ENCODE measurements around the gene SRGAP1.

GRCh38 chr12:63822352-63822751 is 22.1 kb upstream of the SRGAP1 start:
- TF ChIP-seq REST (IDR thresholded peaks at IDR 0.05; ENCODE audit: insufficient read depth in 1 of 2, low read depth in 2 of 2, low read length in 1 of 2) (no peak), CTCF (IDR thresholded peaks at IDR 0.05) (no peak), POLR2AphosphoS5 (IDR thresholded peaks at IDR 0.05; ENCODE audit: low read depth, low read length) (no peak), SIN3A (IDR thresholded peaks at IDR 0.05; ENCODE audit: borderline replicate concordance, insufficient read depth, low read depth, low read length) (no peak), TCF7L2 (IDR thresholded peaks at IDR 0.05; ENCODE audit: low read depth, low read length) (no peak)
